AML-193 (cell line): ENCODE measurements around the gene FAM234B.
A peak's percentile ranks its signal among the peaks of the same experiment; 100 is the strongest.

Experiments used
- DNase-seq, 2 experiments: peaks; one replicate each; lab custom pipeline; 2025; lab: John Stamatoyannopoulos, UW

FAM234B gene, protein sequence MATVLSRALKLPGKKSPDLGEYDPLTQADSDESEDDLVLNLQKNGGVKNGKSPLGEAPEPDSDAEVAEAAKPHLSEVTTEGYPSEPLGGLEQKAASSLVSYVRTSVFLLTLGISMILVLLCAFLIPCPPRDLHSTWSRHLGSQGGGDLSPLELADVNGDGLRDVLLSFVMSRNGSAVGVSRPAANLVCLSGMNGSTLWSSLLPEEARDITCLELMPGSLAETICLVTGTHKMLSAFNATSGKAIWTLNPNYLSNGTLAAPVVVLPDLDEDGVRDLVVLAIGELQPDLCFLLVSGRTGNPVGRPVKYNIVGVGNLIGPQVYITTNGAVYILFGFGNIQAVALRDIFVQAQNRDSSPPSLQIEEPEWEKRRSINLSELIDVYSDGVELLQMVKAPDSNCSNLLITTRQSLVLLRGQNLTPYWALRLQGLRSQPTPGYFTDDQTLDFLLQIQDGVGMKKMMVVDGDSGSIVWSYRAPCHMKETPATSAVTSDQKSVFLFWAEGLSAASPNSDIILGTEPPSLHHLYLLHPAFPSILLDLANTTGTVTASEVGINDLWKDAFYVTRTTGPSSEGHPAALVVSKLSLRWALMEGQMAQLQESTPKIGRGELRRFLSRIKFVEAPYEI

DNA sequence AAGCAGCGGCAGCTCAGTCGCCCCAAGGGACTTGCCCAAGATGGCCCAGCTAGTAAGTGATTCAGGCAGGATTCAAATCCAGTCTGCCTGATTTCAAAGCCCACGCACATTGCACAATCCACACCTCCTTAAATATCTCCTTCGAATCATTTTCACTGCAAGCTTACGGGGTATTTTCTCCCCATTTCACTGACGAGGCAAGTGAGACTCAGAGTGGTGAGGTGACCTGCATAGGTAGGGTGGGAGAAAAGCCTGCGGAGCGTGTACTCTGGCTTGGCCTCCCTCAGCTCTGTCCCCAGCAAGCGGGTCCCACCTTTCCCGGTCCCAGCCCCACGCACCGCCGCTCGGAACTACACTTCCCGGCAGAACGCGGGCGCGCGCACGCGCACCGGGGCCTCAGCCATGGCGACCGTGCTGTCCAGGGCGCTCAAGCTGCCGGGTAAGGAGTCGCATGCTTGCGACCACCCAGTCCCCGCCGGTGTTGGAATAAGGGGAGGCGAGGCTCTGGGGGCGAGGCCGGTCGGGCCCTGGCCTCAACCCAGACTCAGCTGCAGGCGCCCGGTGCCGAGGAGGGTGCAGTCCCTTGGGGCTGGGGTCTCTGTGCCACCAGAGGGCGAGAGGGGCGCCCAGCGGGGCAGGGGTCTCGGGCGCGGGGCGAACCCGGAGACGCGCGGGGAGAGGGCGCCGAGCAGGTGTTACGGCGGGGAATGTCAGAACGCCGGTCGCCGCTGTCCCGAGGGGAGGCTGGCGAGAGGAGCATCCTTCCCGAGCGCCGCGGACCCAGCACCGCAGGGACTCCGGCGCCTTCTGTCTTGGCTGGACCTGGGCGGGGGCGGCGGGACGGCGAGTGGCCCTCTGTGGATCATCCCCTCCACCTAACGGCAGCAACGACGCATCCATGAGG, at the start of gene FAM234B:
Gene FAM234B, plus strand, starts transcription at position 380 of the 904 bp plus-strand sequence. Its CDS starts 23 bp downstream, at position 403.
- peak; percentile 14 to 52 for DNase-seq

DNA sequence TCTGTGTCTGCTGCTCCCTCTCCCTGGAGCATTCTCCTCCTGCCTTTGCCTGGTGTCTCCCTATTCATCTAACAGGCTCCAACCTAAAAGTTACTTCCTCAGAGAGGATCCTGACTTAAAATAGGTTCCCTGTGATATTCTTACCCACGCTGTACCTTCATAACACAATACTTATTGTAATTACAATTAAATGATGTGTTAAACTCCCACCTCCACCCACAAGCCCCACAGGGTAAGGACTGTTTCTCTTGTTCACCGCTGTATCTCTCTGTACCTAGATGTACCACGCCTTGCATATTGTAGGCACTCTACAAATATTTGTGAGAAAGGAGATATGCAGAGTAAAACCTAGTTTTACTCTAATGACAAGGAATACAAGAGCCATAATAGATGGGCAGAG, 49.1 kb upstream of the FAM234B start:
- DNase-seq = no peak

DNA sequence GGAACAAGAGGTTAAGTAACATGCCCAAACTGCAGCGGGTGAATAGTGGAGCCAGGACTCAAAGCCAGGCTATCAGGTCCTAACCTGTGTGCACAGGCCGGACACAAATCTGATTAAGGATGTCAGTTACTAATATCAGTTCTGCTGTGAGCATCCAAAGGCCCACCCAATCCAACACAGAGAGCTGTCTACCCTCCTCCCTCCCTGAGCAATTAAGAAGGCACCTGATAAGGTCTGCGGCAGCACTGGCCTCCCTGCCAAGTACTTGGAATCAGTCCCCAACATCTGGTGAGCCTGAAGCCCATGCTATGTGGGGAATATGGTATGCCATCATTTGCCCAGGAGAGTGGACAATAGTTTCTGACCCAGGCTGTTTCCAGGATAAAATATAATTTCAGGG, 48.0 kb upstream of the FAM234B start:
- DNase-seq = no peak

DNA sequence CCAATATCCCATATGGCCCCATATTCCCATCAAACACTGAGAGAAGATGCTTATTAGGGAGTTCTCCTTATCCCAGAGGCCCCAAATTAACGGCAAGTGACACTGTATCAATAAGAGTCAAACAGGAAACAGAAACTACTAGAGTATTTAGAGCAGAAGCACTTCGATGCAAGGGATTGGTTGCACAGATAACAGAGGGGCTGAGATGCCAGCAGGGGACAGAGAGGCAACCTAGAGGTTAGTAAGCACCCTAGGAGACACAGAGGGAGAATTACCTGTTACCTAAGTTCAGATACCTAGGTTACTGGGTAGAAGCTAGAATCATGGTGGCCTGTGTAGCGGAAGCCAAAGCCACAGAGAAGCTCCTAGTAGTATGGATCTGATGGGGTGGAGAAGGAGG, 47.0 kb upstream of the FAM234B start:
- no peak for DNase-seq

DNA sequence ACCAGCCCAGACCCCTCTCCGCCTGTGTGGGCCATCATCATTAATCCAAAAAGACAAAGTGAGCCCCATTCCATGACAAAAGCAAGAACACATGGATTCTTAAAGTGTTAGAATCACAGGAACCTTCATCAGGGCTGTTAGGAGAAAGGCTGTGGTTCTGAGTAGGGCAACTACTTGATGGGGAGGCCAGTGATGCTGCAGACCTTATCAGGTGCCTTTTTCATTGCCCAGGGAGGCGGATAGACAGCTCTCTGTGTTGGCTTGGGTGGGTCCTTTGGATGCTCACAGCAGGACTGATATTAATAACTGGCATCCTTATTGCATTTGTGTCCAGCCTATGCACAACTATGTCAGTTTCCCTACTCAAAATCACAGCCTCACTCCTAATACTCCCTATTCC, 46.4 kb upstream of the FAM234B start:
- DNase-seq = no peak

DNA sequence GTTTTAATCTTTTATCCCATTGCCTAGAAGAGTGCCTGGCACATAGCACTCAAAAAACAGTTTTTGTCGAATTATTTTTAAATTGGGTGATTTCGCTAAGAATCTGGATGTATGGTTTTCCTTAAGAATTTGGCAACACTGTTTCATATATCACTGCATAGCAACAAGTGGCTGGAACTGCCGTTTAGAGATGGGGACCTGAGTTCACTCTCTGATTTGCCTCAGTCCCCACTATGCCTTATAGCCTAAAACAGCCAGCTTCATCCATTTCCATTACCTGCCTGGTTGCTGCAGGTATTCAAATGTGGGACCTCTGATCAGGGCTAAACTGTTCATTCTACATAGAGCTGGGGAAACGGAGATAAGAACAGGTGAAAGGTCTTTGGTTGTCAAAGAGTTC, 45.9 kb upstream of the FAM234B start:
- DNase-seq = no peak

DNA sequence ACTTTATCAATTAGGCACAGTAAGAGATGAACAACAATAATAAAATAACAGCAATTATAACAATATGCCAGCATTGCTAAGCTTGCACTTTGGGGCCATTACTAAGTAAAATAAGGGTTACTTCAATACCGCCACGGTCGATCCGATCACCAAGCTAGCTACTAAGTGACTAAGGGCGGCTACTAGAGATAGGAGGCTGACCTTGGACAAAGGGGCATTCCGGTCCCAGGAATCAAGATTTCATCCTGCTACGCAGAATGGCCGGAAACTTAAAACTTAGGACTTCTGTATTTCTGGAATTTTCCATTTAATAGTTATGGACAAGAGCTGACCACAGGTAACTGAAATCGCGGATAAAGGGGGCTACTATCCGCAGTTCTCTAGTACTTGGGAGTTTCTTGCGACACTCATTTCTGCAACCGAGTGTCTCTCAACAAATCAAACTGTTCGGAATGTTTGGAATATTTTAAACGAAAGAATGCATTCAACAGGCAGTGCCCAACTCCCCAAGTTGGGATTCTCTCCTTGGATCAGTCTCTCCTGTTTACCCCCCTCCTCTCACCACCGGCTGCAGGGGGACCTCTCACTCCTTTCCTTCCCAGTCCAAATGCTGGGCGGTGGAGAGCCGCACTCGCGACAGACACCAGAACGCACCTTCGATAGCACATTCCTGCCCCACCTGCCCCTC, 44.8 kb upstream of the FAM234B start:
- DNase-seq = peak in 1 of 2 experiments; percentile 15

DNA sequence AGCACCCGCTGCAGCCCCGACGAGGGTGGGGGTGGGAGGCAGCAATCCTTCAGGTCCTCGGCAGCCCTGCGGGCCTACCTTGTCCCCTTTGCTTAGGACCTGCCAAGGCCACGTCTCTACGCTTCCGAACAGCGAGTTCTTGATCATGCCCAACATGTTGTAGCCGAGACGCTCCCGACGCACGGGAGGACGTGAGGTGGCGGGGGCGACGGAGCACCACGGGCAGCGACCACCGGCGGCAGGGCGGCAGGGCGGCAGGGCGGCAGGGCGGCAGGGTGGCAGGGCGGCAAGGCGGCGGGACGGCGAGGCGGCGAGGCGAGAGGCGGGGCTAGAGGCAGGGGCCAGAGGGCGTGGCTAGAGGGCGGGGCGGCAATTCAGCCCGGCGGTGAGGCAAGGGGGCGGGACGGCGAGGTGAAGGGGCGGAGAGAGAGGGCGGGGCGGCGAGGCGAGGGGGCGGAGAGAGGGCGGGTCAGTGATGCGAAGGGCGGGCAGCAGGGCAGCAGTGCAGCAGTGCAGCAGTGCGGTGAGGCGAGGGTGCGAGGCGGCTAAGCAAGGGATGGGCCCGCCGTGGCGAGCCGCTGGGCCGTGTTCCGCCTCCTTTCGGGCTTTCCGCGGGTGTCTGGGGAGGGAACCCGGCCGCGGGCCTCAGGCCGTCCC, 44.1 kb upstream of the FAM234B start, which contains the start of gene HEBP1:
Gene HEBP1, minus strand, starts transcription at position 307 of the 657 bp plus-strand sequence. Its CDS starts 151 bp downstream, at position 156.
- peak; percentile 75 to 79 for DNase-seq

DNA sequence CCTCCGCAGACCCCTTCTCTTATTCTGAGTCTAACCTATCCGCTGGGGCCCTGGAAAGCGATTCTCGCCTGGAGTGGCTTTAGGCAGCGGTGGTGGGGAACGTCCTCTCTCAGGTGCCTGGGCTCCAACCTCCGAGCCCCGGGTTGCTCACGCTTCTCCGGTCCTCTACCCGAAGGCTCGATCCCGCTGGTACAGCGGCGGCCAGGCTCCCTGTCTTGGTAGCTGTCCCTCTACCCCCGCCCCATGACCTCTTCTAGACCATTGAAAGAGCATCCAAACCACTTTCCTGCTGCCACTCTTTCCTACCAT, 43.6 kb upstream of the FAM234B start:
- no peak for DNase-seq

DNA sequence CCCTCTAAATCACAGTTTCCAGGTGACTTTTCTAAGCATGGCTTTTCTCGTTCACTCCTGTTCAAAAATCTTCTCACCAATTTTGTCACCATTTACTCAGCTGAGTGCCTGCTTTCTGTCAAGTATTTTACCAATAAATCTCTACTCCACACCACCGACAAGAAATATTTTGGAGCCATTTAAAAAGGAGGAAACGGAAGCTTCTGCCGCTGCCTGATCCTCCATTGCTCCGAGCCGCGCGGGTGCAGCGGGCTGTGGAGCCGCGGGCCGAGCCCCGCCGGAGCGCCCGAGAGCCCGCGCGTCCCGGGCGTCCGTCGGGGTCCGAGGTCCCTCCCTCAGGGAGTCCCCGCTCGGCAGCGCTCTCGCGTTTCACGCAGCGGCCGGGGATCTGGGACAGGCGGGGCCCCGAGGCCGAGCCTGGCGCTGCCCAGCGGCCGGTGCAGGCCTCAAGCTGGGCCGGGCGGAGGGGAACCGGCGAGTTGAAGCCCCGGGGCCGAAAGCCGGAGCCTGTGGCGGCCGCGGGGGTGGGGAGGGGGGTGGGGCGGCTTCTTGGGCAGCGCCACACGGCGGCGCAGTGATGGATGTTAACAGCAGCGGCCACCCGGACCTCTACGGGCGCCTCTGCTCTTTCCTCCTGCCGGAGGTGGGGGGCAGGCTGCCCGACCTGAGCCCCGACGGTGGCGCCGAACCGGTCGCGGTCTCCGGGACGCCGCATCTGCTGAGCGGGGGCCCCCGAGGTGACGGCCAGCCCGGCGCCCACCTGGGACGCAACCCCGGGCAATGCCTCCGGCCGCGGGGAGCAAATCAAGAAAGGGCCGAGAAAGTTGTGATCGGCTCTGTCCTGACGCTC, 43.0 kb upstream of the FAM234B start:
- DNase-seq = peak; percentile 31 to 50

DNA sequence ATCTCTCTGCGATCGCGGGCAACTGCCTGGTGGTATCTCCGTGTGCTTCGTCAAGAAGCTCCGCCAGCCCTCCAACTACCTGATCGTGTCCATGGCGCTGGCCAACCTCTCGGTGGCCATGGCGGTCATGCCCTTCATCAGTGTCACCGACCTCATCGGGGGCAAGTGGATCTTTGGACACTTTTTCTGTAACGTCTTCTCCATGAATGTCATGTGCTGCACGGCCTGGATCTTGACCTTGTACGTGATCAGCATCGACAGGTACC, 42.5 kb upstream of the FAM234B start:
- DNase-seq = no peak

DNA sequence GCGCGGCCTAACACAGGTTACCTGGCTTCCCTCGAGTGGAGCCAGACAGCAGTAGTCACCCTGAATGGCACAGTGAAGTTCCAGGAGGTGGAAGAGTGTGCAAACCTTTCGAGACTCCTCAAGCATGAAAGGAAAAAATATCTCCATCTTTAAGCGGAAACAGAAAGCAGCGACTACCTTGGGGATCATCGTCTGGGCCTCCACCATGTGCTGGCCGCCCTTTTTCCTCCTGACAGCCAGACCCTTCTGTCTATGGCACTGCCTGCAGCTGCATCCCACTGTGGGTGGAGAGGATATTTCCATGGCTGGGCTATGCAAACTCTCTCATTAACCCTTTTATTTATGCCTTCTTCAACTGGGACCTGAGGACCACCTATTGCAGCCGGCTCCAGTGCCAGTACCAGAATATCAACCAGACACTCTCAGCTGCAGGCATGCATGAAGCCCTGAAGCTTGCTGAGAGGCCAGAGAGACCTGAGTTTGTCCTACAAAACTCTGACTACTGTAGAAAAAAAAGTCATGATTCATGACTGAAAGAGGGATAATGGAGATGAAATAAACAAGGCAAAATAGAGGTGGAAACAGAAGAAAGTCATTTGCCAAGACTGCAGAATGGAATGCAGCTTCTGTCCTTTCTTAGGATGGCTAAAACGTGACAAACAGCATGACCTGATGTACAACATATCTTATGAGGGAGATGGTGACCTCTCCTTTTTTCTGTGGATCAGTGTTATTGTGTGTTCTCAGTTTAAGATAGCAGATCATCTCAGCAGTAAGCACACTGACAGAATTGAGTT, 41.7 kb upstream of the FAM234B start:
- DNase-seq = no peak

DNA sequence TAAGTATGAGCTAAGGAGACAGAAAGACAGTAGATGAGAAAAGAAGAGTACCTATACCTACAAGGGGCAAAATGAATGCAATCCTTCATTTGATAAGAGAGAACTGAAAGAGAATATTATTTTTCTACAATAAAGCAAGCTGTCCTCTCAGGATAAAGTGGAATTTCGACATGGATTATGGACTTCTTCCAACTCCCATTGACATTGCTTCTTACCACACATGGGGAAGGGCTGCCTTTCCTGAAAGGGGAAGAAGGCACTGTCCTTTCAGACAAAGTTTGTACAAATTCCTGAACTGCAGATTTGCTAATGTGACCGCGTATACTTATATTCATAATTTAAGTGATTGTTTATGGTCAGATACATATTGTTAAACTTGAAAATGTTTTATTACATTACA, 39.8 kb upstream of the FAM234B start:
- DNase-seq = no peak

DNA sequence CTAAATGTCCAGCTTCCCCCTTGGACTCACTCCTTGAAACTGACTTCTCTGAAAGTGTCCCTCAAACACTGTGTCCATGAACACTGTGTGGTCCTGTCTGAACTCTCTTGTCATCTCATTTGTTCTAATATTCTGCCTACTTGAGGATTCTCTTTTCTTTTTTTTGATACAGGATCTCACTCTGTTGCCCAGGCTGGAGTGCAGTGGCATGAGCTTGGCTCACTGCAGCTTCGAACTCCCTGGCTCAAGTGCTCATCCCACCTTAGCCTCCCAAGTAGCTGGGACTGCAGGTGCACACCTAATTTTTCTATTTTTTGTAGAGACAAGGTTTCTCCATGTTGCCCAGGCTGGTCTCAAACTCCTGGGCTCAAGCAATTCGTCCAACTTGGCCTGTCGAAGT, 39.2 kb upstream of the FAM234B start:
- no peak for DNase-seq

DNA sequence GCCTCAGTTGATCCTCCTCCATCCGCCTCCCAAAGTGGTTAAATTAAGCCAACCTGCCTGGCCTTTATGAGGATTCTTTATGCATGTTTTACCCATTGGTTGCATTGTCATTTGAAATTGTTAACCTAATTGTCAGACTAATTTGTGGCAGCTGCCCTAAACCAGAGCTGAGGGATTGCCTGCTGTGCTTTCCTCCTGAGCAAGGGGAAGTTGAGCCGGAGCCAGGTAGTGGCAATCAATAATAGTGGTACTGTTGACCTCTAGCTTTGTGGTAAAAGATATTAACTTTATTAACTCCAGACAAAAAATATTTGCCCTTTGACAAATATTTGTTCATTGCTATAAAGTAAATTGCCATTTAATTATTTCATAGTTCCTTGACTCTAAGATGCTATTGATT, 38.5 kb upstream of the FAM234B start:
- DNase-seq = no peak

DNA sequence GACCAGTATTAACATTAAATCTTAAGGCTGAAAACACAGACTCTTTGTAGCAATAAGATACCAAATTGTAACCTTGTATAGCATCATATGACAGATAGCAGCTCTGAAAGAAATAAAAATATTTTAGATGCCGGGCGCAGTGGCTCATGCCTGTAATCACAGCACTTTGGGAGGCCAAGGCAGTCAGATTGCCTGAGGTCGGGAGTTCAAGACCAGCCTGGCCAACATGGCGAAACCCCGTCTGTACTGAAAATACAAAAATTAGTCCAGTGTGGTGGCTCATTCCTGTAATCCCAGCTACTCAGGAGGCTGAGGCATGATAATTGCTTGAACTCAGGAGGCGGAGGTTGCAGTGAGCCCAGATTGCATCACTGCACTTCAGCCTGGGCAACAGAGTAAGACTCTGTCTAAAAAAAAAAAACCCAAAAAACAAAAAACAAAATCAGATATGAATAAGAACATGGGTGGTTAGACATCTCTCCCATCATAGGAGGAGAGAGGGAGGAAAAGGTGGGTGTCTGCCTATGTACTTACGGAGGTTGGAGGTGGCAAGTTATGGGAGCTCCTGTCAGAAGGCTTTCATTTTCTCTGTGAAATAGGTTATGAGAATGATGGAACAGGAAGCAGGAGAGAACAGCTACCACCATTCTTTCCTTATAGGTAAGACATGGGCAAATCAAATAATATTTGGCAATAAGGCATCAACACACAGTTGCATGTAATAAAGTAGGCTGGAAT, 36.5 kb upstream of the FAM234B start:
- DNase-seq = no peak

DNA sequence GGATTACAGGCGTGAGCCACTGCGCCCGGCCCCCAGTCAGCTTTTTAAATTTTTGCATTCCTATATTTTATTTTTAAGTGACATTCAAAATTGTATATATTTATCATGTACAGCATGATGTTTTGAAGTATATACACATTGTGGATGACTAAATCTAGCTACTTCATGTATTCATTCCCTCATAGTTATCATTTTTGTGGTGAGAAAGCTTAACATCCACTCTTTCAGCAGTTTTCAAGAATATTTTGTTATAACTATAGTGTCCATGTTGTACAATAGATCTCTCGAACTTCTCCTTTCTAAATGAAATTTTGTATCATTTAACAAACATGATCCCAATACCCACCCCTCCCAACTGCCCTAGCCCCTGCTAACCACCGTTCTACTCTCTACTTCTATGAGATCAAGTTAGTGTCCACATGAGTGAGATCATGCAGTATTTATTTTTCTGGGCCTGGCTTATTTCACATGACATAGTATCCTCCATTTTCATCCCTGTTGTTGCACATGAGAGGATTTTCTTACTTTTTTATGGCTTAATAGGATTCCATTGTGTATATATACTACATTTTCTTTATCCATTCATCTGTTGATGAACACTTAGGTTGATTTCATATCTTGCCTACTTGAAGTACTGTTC, 35.3 kb upstream of the FAM234B start:
- DNase-seq = no peak

DNA sequence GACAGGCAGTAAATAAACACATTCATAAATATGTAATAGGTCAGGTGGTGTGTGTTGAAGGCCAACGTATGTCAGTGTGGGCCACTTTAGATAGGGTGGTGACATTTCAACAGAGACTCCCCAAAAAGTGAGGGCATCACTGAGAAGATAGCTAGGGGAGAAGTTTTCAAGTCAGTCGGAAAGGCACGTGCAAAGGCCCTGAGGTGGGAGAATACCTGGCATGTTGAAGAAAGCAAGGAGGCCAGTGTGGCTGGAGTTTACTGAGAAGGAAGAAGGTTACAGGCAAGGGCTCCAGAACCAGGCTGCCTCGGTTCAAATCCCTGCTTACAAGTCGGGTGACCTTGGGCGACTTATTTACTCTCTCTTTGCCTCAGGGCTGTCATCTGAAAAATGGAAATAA, 33.1 kb upstream of the FAM234B start:
- no peak for DNase-seq

DNA sequence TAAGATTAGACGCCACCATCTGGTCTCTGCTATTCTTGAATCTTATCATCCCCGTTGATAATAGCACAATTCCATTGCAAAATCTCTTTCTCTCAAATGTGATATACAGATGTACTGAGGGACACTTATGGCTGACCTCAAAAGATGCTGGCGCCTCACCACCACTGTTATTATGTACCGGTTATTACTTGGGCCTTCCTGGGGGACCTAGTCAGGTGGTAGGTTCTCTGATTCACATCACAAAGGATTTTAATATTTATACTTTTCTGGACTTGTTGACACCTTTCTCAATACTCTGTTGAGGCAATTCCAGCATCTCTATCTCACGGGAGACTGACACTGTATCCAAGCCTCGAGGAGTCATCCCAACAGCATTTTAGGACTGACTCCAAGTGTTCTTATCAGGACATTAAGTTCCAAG, 21.3 kb upstream of the FAM234B start:
- no peak for DNase-seq
